Immature natural killer cell (primary cell): ENCODE results near the gene COPG2. TPM values are rescaled to one million over a fixed set of nuclear protein-coding genes. Genes with fewer than 3 reads are reported as not detected.

Experiments used
- polyA plus RNA-seq, 3 donors: library from polyadenylated mRNA; unstranded; fragments of 300-500 nt; fragmentation: Illumina TruSeq; gene quantifications; one replicate each; pipeline ENCODE4 v1.2.3, GENCODE V29; 2021

Gene COPG2
- polyA plus RNA-seq, 3 donors from 2014 or later, result 1.5 to 2.1 TPM; not detected in 1

Other genes with a start within 250 kb of the COPG2 start
- 10 to 100 TPM; 17.9 to 22.4 (median 20.8) TPM for gene CEP41, start 227.7 kb downstream of the COPG2 start, polyA plus RNA-seq
- gene MEST, start 176.7 kb downstream of the COPG2 start, polyA plus RNA-seq, result 10 to 100 TPM in 1 of 3 donors, 1 to 10 TPM in 1, under 1 TPM in 1; 0.53 to 12.9 (median 3.0) TPM
- gene TSGA13, start 17.8 kb upstream of the COPG2 start, polyA plus RNA-seq, result not detected
- not detected for gene KLF14, start 65.5 kb upstream of the COPG2 start, polyA plus RNA-seq